ENCODE data around the gene SOX18.

Gene SOX18

GRCh38 chr20:64051561-64052325, 2.3 kb upstream of the SOX18 start:
- no peak for DNase-seq

- DNase-seq: no peak
These were observed 1.6 kb upstream of the SOX18 start for GRCh38 chr20:64051033-64051452.

- DNase-seq: no peak
These were observed 1.0 kb upstream of the SOX18 start for GRCh38 chr20:64050261-64051032.

- peak; percentile 72 for DNase-seq
These were observed 430 bp upstream of the SOX18 start for GRCh38 chr20:64049878-64050260.

GRCh38 chr20:64048402-64049044, 916 bp downstream of the SOX18 start:
- no peak for DNase-seq

GRCh38 chr20:64047968-64048401, 1.5 kb downstream of the SOX18 start:
- no peak for DNase-seq

GRCh38 chr20:64047046-64047389, 2.4 kb downstream of the SOX18 start:
- DNase-seq: no peak

GRCh38 chr20:64045346-64046011, 4.0 kb downstream of the SOX18 start:
- peak; percentile 63 for DNase-seq

- DNase-seq: peak; percentile 61
These were observed 4.8 kb downstream of the SOX18 start for GRCh38 chr20:64044484-64045247.

GRCh38 chr20:64043768-64044167, 5.7 kb downstream of the SOX18 start:
- DNase-seq: no peak

GRCh38 chr20:64042054-64042781, 7.2 kb downstream of the SOX18 start:
- peak; percentile 15 for DNase-seq

GRCh38 chr20:64041781-64042053, 7.7 kb downstream of the SOX18 start:
- DNase-seq: peak; percentile 47

- DNase-seq: peak; percentile 72
These were observed 8.2 kb downstream of the SOX18 start for GRCh38 chr20:64041040-64041780.

GRCh38 chr20:64040231-64041039, 9.0 kb downstream of the SOX18 start:
- no peak for DNase-seq

- DNase-seq: peak; percentile 53
These were observed 9.9 kb downstream of the SOX18 start for GRCh38 chr20:64039293-64040160.

GRCh38 chr20:64038565-64039292, 10.7 kb downstream of the SOX18 start:
- DNase-seq: peak; percentile 87

GRCh38 chr20:64038224-64038564, 11.2 kb downstream of the SOX18 start:
- DNase-seq: peak; percentile 64

- DNase-seq: peak; percentile 88
These were observed 11.8 kb downstream of the SOX18 start for GRCh38 chr20:64037498-64038213.
